H1 (cell line): ENCODE data around the gene AFG1L. TPM values are rescaled to one million over a fixed set of nuclear protein-coding genes. Genes with fewer than 3 reads are reported as not detected.

Source experiments
- CHD7 ChIP-seq: fragments of 300-600 bp; sonication (generic); IDR thresholded peaks from 2 replicates; pipeline ENCODE4 v1.7.1; 2012; ENCODE audit warnings: low read length, moderate library complexity, mild to moderate bottlenecking, inconsistent platforms; ENCODE audit not compliant: insufficient replicate concordance
- TAF1 ChIP-seq: IDR thresholded peaks from 2 replicates; pipeline ENCODE4 v1.6.1; 2011; ENCODE audit warnings: mild to moderate bottlenecking, low read depth, low read length
- polyA plus RNA-seq, 7 experiments: library from polyadenylated mRNA; depleted of rRNA in 3 of 7; stranded (reverse) in 5 of 7; unstranded in 2 of 7; fragments of >200 nt in 5 of 7; fragments of 200-250 nt in 2 of 7; gene quantifications; 1 replicate in 5 of 7; 2 replicates in 1 of 7; 4 replicates in 1 of 7; pipeline versions ENCODE4 v1.2.1 to v1.2.3, GENCODE V29; 2011 to 2013; ENCODE audit warnings: missing spikeins in 2 of 7, mixed read lengths in 2 of 7
- total RNA-seq: library from RNA; stranded (reverse); fragmentation: NEBNext Ultra II Directional; extraction: Animal tissue kit (Norgen Biotek cat#: 25700); gene quantifications from 2 replicates; pipeline ENCODE4 v1.2.1, GENCODE V29; 2021

Gene AFG1L
- total and polyA plus RNA-seq, 2 of the 8 experiments (the other 6 are each of a cell fraction or from before 2014, with no cell fraction given): 0.98 to 5.7 TPM

DNA sequence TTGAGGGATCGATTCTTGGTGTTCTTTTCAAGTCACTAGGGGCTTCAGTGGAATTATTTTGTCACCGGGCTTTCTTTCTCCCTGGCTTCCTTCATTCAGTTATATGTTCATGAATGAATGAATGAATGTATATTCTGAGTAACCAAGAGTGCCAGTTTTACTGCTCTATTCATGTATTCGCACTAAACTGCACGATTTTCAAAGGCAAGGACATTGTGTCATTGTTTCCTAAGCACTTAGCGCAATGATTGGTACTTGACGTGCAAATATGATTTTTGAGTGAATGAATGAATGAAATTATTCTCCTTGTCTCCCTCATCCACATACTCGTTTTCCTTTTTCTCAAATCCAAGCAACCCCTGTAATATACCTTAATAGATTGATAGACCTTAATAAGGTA lies 822 bp downstream of the AFG1L start (continued):
- TF ChIP-seq CHD7 (no peak), TAF1 (no peak)
